ENCODE measurements around the gene FREY1.

The FREY1 gene, protein sequence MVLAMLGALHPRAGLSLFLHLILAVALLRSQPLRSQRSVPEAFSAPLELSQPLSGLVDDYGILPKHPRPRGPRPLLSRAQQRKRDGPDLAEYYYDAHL

DNA sequence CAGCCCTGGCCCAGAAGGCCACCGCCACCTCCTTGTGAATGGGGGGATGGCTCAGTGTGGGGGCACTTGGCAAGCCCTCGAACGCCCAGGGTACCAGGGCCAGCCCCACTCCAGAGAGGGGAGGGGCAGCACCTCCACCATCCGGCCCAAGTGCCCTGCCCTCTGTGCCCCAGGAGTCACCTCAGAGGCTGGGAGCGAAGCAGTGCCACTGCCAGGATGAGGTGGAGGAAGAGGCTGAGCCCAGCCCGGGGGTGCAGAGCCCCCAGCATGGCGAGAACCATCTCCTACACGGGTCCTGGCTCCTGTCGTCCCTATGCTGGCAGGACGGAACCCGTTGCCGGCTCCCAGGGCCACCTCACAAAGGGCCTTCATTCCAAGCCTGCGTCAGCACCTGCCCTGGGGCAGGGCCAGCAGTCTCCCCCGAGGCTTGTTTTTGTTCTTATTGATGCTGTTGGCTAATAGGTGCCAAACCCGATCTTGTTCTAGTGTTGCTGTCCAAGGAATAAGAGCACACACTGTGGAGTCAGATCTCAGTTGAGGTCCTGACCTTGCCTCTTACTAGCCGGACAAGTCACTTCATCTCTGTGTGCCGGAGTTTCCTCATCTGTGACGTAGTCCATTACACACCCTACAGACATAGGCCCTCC, at the start of gene FREY1:
TSS of gene FREY1 (minus strand) at position 307 of the 647 bp plus-strand sequence. CDS start at position 281, 26 bp downstream.
- no peak for DNase-seq

DNA sequence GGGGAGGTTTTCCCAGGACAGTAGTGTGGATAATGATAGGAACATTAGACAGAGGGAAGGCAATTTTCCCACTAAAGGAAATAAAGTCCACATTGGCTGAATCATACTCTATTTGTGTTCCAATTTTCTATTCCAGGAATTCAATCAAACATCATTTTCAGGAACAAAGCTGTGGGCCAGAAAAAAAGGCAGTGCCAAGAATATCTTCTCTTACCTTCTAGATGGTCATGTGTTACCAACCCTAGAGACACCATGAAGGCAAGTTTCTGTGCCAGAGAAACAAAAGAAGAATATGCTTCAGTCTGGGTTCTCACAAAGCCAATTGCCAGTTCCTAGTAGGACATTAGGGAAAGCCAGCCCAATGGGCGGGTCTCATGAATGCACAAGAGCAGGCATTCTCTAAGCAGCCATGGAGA, 42.9 kb upstream of the FREY1 start:
- DNase-seq: no peak

DNA sequence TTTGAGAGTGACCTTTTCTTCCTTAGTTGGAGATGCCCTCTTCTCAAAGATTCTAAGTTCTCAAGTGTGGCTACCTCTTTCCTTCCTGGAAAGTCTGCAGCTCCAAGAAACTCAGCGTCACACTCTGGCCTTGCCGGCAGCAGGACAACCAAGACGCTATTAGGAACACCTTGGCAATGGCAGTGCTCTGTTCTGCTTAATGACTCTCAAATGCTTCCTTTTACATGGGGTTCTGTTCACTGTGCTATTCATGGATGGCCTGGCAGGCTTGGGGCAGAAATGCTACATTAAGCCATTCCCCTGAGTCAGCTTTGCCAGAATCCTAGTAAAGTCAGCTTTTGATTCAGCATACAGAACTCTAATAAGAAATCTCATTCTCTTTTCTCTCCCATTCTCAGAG, 41.3 kb upstream of the FREY1 start:
- no peak for DNase-seq

DNA sequence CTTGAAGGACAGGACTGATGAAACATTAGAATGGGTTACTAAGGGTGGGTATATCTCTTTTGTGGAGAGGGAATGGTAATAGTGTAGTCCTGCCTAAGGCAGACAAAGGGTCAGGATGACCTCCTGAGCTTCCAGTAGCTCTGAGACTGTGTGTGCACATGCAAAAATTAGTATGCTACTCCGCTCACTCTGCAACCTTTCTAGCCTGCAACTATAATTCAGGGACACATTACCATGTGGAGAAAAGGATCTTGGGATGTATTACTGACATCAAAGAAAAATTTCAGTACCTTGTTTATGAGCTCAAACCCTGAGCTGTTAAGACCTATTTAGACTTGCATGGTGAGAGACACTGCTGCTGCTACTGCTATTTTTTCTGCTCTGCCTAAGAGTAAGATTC, 40.8 kb upstream of the FREY1 start:
- DNase-seq: no peak

DNA sequence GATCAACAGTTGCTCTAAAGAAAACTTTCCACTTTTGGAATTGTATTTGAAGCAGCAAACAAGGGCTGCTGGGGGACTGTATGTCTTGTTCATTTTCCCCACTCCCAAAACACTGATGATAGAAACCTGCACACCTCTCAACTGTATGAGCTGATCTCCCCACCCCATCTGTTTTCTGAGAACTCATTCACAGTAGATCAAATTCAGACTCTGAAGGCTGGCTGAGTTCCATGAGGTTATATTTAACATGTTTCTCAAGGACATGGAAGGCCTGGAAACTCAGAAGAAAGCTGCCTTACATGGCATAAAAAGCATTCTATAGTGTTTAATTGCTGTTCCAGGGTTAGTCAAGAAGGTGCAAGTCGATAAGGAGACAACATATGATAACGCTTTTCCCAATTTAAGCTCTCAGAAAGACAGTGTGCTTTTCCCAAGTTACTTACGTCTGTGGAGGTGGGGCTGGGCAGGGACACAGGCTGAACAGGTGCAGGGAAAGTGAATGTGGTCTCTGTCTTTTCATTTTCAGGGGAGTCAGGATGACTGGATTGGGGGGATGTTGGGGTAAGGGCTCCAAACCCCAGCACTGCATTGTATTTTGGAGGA, 38.4 kb upstream of the FREY1 start:
- no peak for DNase-seq

DNA sequence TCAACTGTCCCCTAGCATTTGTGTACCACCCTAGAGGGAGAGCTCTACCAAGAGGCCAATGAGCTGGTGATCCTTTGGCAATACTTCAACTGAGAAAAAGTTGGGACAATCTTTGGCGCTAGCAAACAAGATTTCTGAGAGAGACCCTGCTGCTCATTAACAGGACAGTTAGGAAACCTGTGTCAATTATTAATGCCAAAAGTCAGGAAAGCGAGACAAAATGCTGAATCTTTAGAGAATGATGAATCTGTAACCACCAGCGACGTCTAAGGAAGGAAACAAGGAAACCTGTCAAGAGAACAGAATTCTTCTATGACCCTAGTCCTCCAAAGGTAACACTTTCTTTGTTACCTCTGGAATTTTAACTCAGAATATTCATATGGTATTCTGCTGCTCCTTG, 35.3 kb upstream of the FREY1 start:
- DNase-seq: no peak

DNA sequence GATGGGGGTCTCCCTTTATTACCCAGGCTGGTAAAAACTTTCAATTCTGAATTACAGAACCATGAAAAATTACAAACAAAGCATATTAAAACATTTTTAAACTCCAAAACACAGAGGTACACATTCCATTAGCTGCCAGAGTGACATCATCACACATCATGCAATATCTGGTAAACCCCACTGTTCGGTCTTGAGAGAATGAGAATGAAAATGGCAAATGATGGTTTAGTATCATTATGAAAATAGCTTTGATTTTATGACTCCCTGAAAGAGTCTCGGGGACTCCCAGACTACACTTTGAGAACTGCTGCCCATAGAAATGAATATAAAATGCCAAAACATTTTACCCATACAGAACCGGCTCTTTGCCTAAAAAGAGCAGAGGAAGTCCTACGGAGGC, 34.2 kb upstream of the FREY1 start:
- no peak for DNase-seq

DNA sequence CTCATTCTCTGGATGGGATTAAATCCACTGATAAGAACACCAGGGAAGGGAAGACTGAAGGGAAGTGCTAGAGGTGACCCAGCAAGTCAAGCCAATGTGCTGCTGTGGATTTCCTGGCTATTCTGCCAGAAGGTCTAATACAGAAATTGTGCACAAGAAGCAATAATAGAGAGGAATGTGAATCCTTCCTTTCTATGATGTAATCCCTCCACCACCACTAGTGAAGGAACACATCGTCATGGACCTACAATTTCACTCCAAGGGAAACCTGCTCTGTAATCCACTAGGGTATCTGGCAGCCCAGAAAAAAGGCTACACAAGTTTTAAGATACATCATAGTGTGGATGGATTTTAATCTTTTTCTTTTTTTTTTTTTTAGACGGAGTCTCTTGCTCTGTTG, 32.8 kb upstream of the FREY1 start:
- DNase-seq: no peak

DNA sequence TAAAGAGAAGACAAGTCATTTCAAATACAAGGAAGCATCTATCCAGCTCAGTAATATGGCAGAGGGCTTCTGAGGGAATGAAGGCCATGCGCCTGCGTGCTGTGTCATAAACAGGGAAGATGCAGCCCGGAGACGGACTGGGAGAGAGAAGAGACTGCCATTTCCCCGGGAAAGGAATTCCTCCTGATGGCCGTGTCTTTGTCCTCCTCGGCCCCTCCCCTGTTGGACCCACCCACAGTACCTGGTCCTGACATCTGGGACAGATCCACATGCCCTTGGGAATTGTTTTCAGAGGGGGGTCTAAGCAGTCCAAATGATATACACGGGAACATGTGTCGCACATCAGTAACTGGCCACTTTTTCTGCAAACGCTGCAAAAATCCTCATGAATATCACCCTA, 30.8 kb upstream of the FREY1 start:
- DNase-seq: no peak

DNA sequence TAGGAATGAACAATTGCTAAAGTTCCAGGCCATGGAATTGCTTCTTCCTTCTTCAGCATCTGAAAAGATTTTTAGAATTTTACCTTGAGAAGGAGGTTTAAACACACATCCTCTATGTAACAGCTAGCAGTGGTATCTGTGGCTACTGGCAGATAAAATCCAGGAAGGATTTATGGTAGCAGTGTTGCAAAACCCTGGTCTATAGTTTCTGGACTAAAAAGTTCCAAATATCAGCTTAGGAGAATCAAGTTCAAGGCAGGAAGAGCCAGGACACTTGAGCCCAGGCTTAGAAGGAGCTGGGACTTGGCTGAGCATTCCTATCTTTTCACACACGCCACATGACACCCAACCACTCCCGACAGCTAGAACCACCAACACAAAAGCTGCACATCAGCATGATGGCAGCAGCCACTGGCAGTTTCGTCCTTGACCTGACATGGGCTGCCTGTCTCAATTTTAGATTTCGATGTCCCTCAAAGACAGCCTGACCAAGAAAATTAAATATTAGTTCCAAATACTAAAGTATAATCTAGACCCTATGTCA, 29.5 kb upstream of the FREY1 start:
- DNase-seq: no peak

DNA sequence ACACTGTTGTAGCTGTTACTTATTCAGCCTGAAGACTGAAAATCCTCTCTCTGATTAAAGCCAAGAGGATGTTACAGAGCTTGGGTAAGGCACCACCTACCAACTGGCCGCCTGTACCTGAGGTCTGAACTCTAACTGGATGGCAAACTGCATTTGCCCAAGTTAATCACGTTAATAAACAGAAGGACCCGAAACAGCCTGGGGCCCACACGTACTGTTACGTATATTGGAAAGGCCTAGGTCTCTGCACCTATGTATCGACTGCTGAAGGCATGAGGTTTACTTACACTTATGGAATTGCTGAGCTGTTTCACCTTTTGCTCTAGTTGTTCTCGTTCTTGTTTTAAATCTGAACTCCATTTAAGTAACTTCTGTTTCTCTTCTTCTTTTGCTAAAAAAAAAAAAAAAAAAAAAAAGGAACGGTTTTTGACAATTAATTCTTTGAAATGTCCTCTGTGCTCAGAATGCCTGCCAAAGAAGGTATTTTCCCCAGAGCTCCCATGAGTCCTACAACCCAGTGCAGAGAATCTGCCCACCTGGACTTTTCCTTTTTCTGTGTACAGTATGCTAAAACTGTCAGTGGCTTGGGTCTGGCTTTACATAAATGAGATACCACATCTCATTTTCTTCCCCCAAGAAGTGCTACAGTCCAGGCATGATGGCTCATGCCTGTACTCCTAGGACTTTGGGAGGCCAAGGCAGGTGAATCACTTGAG, 28.4 kb upstream of the FREY1 start:
- no peak for DNase-seq

DNA sequence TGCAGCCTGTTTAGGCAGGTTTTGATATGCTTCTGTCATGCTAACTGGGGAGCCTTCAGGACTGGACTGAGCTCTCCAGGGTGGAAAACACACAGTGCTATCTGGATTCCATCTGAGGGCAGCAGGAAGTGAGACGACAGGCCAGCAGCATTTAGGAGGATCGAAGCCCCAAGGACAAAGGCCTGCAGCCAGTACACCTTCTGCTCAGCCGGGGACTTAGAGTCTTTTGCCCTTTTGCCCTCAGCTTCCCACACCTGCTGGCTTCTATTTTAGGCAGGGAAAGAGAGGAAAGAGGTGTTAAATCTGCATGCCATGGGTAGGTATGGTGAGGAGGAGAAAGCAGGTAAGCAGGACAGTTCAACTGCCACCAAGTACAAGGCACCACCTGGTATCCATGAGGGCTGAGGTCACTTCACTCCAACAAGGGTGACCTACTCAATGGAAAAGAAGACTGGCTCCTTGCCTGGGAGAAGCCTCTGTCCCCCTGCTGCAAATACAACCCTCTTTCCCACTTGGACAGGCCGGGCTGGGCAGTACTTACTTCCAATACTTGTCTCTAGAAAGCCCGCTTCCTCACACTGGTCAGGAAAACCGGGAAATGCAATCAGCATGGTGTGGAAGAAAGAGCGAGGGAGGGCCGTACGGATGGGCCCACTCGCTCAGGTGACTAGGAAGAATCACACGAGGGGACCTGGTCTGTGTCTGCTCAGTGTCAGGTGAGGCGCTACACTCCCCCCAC, 27.7 kb upstream of the FREY1 start:
- DNase-seq: no peak

DNA sequence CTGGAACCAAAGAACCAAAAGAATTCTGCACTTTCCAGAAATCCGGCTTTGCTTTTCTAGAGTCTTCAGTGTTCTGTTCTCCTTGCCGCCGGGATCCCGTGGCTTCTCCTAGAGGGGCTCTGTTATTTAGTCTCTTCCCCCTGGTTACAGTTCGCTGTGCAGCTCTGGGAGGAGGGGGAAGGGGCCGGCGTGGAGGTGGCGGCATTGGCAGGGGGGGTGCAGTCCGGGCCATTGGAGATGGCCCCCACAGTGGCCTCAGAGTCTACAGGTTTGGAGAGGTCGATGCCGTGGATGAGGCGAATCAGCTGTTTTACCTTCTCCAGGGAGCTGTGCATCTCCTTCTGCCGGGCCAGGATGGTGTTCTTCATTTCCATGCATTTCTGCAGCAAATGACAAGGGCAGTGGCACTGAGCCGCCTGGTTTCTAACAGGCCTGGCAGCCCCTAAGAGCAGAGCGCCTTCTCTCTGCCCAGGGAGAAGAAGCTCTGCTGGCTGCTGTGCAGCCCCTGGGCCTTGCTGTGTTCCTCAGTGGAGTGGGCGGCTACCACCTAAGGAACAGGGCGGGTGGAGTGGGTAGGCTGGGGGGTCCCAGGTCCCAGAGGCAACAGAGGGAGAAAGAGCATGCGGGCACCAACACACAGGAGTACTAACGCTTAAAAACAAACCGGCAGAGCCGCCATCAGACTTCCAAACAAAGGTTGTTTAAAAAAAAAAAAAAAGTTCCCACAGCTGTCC, 26.9 kb upstream of the FREY1 start:
- no peak for DNase-seq

DNA sequence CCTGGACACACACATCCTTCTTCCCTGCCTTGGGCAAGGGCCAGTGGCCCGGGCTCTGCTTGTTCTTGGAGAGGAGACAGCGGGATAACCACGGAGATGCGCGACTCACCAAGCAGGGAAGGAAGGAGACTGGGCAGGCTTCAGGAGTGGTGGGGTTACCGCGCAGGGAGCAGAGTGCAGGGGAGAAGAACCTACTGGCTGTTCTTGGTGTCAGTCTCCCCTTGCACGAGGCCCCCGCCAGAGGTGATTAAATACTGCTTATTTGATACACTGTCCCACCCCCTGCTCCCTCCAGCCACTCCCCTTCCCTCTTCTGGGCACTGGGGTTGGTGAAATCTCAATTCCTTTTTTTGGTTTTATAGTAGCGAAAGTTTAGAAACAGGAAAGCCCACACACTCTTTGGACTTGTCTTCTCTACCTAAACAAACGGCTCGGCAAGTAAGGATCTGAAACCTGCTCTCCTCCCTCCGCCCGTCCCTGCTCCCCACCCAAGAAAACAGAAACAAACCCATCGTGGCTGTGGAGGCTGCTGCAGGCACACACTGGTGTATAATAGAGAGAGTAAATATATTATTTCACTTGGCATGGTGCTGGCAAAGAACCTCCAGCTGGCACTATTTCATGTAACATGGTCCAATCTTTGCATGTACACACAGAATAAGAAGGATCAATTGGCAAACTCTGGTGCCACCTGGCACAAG, 26.2 kb upstream of the FREY1 start:
- DNase-seq: peak; percentile 32 to 36

DNA sequence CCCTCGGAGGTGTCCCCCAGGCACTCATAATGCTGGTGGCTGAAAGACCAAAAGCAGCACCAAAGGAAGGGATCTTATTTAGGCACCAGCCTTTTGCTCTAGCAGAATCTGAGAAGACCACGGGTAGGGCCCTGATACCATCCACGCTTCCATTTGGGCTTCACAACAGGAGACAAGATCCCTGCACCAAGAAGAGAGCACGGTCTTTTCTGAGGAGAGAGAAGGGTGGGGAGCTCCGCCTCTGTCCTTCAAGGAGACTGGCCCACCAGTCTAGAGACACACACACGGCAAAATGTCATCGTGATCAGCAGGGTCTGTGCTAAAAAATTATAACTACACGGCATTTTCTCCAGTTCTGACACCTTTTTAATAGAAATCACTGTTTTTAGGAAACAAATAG, 25.1 kb upstream of the FREY1 start:
- no peak for DNase-seq

DNA sequence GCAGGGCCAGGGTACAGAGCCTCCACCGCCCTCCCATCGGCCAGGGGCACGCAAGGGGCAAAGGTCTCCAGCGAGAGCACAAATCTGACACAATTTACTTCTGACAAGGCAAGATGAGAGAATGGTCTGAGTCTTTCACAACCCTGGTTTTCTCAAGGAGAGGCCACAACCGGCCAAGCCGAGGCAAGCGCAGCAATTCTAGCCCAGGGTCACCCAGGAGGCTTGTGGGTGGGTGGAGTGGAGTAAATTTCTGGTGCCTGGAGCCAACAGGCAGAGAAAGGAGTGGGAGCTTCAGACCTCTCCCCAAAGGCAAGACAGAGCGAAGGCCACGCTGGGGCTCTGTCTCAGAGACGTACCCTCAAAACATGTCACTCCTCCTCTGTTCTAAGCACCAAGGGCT, 24.7 kb upstream of the FREY1 start:
- no peak for DNase-seq

DNA sequence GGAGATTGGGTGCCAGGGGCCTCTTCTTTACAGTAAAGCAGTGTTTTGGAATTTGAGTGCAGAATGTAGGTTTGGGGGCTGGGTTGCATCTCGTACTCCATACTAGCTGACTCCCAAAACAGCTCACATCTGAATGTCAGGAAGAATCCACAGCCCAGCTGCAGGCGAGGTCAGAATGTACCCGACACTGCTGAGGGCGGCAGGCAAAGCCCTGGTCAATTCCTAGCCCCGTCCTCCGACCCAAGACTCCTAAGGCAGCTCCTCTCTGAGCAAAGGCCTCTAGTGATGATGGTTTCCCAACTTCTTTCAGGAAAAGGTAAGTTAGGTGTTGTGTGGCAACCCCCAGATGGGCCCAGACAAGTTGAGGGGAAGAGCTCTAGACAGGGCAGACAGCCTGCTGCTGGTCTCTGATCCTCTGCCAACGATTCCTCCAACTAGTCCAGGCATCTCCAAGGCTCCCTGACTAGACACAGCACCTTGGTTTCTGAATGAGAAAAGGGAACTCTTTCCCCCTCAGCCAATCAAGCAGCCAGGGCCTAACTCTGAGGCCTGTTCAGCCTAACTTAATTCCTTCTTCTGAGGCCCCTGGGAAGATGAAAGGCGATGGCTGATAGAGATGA, 24.0 kb upstream of the FREY1 start:
- DNase-seq: no peak

DNA sequence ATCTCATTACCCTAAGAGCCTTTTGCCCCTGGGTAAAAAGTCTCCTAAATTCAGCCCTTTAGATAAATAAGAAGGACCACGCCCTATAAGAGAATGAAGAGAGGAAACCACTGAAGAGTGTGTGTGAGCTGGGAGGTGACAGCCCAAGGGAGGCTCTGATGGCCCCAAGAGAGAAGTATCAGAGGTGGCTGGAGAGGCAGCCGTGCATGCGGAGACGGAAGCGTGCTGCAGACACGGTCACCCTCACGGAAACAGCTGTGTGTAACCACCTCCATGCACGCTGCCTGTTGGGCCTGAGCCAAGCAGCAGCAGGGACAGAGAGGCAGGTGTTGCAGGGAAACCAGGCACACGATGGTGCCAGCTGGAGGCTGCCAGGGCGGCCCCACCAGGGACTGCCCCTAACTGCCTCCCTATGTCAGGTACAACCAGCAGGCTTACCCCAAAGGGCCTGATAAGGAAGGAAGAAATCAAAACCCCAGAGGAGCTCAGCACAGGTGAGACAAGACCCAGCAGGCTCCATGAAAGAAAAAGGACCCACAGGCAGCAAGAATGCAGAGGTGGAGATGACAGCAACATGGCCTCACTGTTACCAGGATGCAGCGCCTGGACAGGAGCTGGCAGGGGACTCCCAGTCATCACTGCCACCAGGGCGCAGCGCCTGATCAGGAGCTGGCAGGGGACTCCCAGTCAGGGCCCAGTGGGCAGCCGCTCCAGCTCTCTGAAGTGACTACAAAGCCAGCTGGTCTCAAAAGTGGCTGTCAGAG, 23.1 kb upstream of the FREY1 start:
- peak; percentile 92 to 98 for DNase-seq

DNA sequence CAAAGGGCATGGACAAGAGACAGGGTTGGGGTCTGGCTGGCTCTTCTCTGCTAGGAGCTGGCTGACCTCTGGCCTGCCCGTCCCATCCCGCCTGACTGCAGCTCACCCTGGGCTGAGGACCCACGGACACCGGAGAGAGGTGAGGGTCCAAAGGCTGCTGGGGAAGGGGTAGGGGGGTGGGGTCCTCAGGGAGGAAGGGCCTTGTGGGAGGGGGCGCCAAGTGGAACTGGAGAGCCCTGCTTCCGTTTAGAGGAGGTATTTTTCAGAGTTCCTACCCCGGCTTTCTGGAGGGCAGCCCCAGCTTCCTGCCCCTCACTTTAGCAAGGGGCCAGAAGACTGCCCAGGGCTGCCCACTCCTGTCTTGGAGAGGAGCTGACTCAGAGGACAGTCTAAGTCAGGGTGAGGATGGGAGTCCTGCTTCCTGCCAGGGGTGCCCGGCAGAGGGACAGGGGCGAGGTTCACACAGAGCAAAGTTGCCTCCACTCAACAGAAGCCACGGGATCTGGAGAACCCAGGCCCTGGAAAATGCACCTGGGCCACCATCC, 22.5 kb upstream of the FREY1 start:
- peak in 1 of 2 experiments; percentile 65 for DNase-seq

DNA sequence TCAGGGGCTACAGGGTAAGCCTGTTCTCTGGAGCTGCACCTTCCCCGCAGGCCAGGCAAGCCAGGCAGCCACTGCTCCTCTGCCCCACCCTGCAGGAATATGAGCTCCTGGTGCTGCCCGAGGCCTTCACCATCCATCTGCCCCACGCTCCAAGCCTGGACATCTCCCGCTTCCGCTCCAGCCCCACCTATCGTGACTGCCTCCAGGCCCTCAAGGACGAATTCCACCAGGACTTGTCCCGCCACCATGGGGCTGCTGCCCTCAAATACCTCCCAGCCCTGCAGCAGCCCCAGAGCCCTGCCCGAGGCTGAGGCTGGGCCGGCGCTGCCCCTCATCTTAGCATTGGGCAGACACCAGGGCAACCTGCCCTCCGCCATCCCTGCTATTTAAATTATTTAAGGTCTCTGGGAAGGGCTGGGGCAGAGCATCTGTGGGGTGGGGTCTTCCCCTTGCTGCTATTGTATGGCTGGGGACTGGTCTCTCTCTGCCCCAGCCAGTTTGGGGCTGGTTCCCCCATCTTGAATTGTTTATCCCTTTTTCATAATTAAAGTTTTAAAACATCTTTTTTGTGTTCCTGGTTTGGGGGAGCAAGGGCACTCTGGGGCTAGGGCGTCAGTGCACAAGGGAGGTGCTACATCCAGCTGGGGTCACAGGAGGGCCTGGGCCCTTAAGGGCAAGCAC, 21.6 kb upstream of the FREY1 start:
- no peak for DNase-seq
